ENCODE results near the gene NTN1. TPM values are rescaled to one million over a fixed set of nuclear protein-coding genes. Genes with fewer than 3 reads are reported as not detected.

The NTN1 gene
- total and polyA plus RNA-seq, 2 of the 4 experiments (the other 2 are of a cell fraction), result under 0.01 to 0.07 TPM

DNA sequence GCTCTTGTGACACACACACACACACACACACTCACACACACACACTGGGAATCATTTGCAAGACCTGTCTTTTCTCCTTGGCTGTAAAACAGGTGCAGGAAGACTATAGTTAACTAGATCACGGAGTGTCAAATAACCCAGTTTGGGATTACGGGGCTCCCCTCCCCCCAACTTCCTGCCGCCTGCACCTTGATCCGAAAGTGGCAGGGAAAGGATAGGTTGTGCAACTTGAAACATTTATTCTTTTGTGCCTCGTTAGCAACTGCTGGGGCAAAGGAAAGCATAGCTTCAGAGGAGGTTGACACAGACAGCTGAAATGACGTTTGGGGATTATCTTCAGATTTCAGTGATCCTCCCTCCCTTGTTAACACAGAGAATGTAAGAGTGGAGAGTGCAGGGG is 149.5 kb downstream of the NTN1 start:
- H3K4me3 ChIP-seq (ENCODE audit: insufficient read depth, low read depth, low read length), result no peak overlapping the region
- no peak overlapping the region for H3K18ac ChIP-seq (ENCODE audit: low read depth, low read length)
- H2AK9ac ChIP-seq (replicated peaks; ENCODE audit: low read depth, low read length, poor library complexity), result no peak overlapping the region
- no peaks in the 10 kb centered on the region for H3K79me1 ChIP-seq (ENCODE audit: low read depth in 1 of 2, low read length in 2 of 2)
- intact Hi-C loops (cut with micrococcal nuclease) (no loop called here), in situ Hi-C loops (cut with MboI; ENCODE audit: low sequenced_read_pairs) (no loop called here), dilution Hi-C loops (cut with HindIII; ENCODE audit: low sequenced_read_pairs, unreplicated experiment) (no loop called here)
- ATAC-seq (ENCODE audit: low read depth) (no peak), DNase-seq (no peak)
- BruUV-seq (replicated peaks), result no TSS peak
- H3K27ac ChIP-seq (ENCODE audit: insufficient read depth, low read length), result no peak overlapping the region
- H3K9me3 ChIP-seq (ENCODE audit: control insufficient read depth, insufficient read depth, low read length), result peaks cover 9% of the 10 kb centered on the region
- no CpG with 5 or more reads among the region's 6 CpGs for WGBS, 2 experiments (ENCODE audit: extremely low coverage in 2 of 2, insufficient read length in 1 of 2)
- H2BK5ac ChIP-seq (ENCODE audit: low read depth, low read length, poor library complexity, severe bottlenecking), result no peak overlapping the region
- H3K4me1 ChIP-seq (ENCODE audit: control insufficient read depth, insufficient read depth, low read length), result no peaks in the 10 kb centered on the region
- no peaks in the 10 kb centered on the region for H4K20me1 ChIP-seq (ENCODE audit: insufficient read depth, low read length)
- no peak overlapping the region for H2BK120ac ChIP-seq (ENCODE audit: low read depth, low read length)
- no peak overlapping the region for H3K23ac ChIP-seq (ENCODE audit: low read depth, low read length)
- no peak overlapping the region for H2BK20ac ChIP-seq (ENCODE audit: low read depth, low read length)
- no peak overlapping the region for H3K9ac ChIP-seq (ENCODE audit: low read depth, low read length)
- no peaks in the 10 kb centered on the region for H3K36me3 ChIP-seq (ENCODE audit: control insufficient read depth, insufficient read depth, low read length)
- H4K8ac ChIP-seq (ENCODE audit: low read depth in 2 of 2, low read length in 2 of 2), result no peak overlapping the region
- H3K4me2 ChIP-seq (ENCODE audit: low read depth, low read length), result no peak overlapping the region
- no peak overlapping the region for H2AK5ac ChIP-seq (ENCODE audit: low read depth, low read length)
- no peak overlapping the region for H3K4ac ChIP-seq (ENCODE audit: low read depth, low read length)
- no peak overlapping the region for H2BK15ac ChIP-seq (ENCODE audit: low read depth, low read length)
- no peaks in the 10 kb centered on the region; the same call in 1 of the 2 replicates for H3K27me3 ChIP-seq (ENCODE audit: control insufficient read depth, insufficient read depth, low read length)
- ChIA-PET CTCF (no interaction called here), POLR2A (ENCODE audit: unreplicated experiment) (no interaction called here)
- H3K56ac ChIP-seq (ENCODE audit: extremely low read depth, insufficient read depth, low read length), result no peak overlapping the region
- H2AFZ ChIP-seq (replicated peaks; ENCODE audit: low read length, poor library complexity), result no peak overlapping the region
- TF ChIP-seq MXI1 (IDR thresholded peaks at IDR 0.05; ENCODE audit: borderline replicate concordance, low read depth, low read length), result no peak
- no peak for TF ChIP-seq MAFK (IDR thresholded peaks at IDR 0.05; ENCODE audit: low read depth, low read length)
- H4K91ac ChIP-seq (ENCODE audit: insufficient read depth, low read depth, low read length), result no peak overlapping the region
- H4K5ac ChIP-seq (ENCODE audit: low read depth, low read length), result no peak overlapping the region
- no peak overlapping the region for H3K14ac ChIP-seq (replicated peaks; ENCODE audit: low read depth, low read length)
- no peaks in the 10 kb centered on the region for H3K9me1 ChIP-seq (ENCODE audit: insufficient read depth, low read length)
